Measurements from ENCODE around the gene RHO.

The RHO gene

GRCh38 chr3:129559565-129560079 is 31.2 kb downstream of the RHO start:
- no peak for DNase-seq (ENCODE audit: low read depth)

- peak; percentile 70 for DNase-seq (ENCODE audit: low read depth)
Measured at GRCh38 chr3:129560269-129560787, 31.9 kb downstream of the RHO start.

GRCh38 chr3:129560911-129561594 is 32.6 kb downstream of the RHO start:
- peak; percentile 77 for DNase-seq (ENCODE audit: low read depth)

GRCh38 chr3:129561619-129562248 is 33.3 kb downstream of the RHO start:
- no peak for DNase-seq (ENCODE audit: low read depth)

- no peak for DNase-seq (ENCODE audit: low read depth)
Measured at GRCh38 chr3:129562803-129563202, 34.4 kb downstream of the RHO start.

- no peak for DNase-seq (ENCODE audit: low read depth)
Measured at GRCh38 chr3:129563332-129563731, 34.9 kb downstream of the RHO start.

GRCh38 chr3:129563850-129564535 is 35.6 kb downstream of the RHO start:
- DNase-seq (ENCODE audit: low read depth): no peak

GRCh38 chr3:129564981-129565644 is 36.7 kb downstream of the RHO start:
- DNase-seq (ENCODE audit: low read depth): no peak

- DNase-seq (ENCODE audit: low read depth): no peak
Measured at GRCh38 chr3:129565902-129566301, 37.5 kb downstream of the RHO start.

GRCh38 chr3:129567176-129567705 is 38.8 kb downstream of the RHO start:
- DNase-seq (ENCODE audit: low read depth): no peak

GRCh38 chr3:129567939-129568338 is 39.5 kb downstream of the RHO start:
- no peak for DNase-seq (ENCODE audit: low read depth)

- no peak for DNase-seq (ENCODE audit: low read depth)
Measured at GRCh38 chr3:129569856-129570255, 41.4 kb downstream of the RHO start.

GRCh38 chr3:129571605-129572547 is 43.4 kb downstream of the RHO start:
- DNase-seq (ENCODE audit: low read depth): no peak

- no peak for DNase-seq (ENCODE audit: low read depth)
Measured at GRCh38 chr3:129572603-129573002, 44.2 kb downstream of the RHO start.

GRCh38 chr3:129573493-129573892 is 45.1 kb downstream of the RHO start:
- DNase-seq (ENCODE audit: low read depth): no peak

GRCh38 chr3:129574206-129574605 is 45.8 kb downstream of the RHO start:
- DNase-seq (ENCODE audit: low read depth): no peak

- DNase-seq (ENCODE audit: low read depth): no peak
Measured at GRCh38 chr3:129575233-129575996, 47.0 kb downstream of the RHO start.

- DNase-seq (ENCODE audit: low read depth): no peak
Measured at GRCh38 chr3:129575997-129576384, 47.6 kb downstream of the RHO start.

- no peak for DNase-seq (ENCODE audit: low read depth)
Measured at GRCh38 chr3:129576514-129577352, 48.3 kb downstream of the RHO start.
